Ovary (tissue), 3 donors: ENCODE measurements around the gene AGXT.

Experiments used
- CTCF ChIP-seq, 3 donors: fragments of 450-650 bp in 2 of 3; fragments of 200-600 bp in 1 of 3; IDR thresholded peaks; one replicate each; pipeline versions ENCODE4 v1.5.1 to v1.8.0; 2016 to 2022; ENCODE audit warnings: antibody characterized with exemption in 3 of 3, mild to moderate bottlenecking in 1 of 3
- EP300 ChIP-seq: sonication (generic); formaldehyde crosslinking; IDR thresholded peaks from one replicate; pipeline ENCODE4 v1.6.1; 2017; ENCODE audit warnings: antibody characterized with exemption
- POLR2A ChIP-seq: fragments of 450-650 bp; IDR thresholded peaks from one replicate; pipeline ENCODE4 v1.6.1; 2017; ENCODE audit warnings: antibody characterized with exemption, mild to moderate bottlenecking, moderate library complexity
- donor health status: DM: no; HTN: no; CAD: no.

DNA sequence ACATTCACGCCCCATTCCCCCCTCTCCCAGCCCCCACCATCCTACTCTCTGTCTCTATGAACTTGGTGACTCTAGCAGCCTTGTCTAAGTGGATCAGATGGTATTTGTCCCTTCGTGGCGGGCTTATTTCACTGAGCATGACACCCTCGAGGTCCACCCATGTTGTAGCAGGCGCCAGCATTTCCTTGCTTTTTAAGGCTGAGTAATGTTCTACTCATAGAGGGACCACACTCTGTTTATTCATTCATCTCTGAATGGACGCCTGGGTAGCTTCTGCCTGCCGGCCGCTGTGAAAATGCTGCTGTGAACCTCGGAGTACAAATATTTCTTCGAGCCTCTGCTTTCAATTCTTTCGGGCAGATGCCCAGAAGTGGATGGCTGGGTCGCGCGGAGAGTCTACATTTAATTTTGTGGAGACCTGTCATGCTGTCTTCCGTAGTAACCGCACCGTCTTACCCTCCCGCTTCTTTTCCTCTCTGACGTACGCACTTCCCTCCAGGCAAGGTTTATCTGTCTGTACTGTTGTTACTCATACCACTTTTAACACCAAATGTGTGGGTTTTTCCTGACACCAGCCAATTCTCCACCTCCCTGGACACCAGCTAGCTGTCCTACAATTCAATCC, 43.1 kb downstream of the AGXT start:
- TF ChIP-seq POLR2A = no peak
- no peak for TF ChIP-seq EP300
- no peak for TF ChIP-seq CTCF (IDR thresholded peaks at IDR 0.05)
